Stimulated activated naive CD8-positive, alpha-beta T cell treated with anti-CD3 and anti-CD28 coated beads, Interleukin-15, amount 100 ng/mL, for 72 hours (primary cell): Measurements from ENCODE around the gene KANSL1.

Experiments used
- ATAC-seq: fragments of 150-1000 bp; cut with Tn5 transposase; 2 replicates; pipeline ENCODE4 v1.10.0; 2021; ENCODE audit warnings: mild to moderate bottlenecking, moderate library complexity
- DNase-seq, 2 donors: peaks; one replicate each; pipeline ENCODE4 v3.0.0; 2021 to 2022
- H3K27ac Mint-ChIP-seq, 2 donors: one replicate each; pipeline ENCODE4 v1.8.0; 2022; ENCODE audit warnings: mild to moderate bottlenecking in 2 of 2, mixed read lengths in 2 of 2, moderate library complexity in 2 of 2
- H3K27me3 Mint-ChIP-seq: one replicate; pipeline ENCODE4 v1.8.0; 2022; ENCODE audit warnings: mixed read lengths
- H3K4me1 Mint-ChIP-seq: one replicate; pipeline ENCODE4 v1.8.0; 2022; ENCODE audit warnings: mild to moderate bottlenecking, mixed read lengths
- H3K4me3 Mint-ChIP-seq, 2 donors: one replicate each; pipeline ENCODE4 v1.8.0; 2022; ENCODE audit warnings: mild to moderate bottlenecking in 2 of 2, mixed read lengths in 2 of 2, moderate library complexity in 1 of 2
- H3K9me3 Mint-ChIP-seq, 2 donors: one replicate each; pipeline ENCODE4 v1.8.0; 2022; ENCODE audit warnings: mixed read lengths in 2 of 2

Gene KANSL1

GRCh38 chr17:46140645-46141197 lies 52.5 kb downstream of the KANSL1 start:
- DNase-seq, result no peak
- Mint-ChIP-seq H3K9me3 (no peaks in the 10 kb centered on the region), H3K4me1 (peaks cover 99% of the 10 kb centered on the region), H3K27ac (peak overlapping the region in 1 of 2 donors; percentile 66), H3K4me3 (peak overlapping the region in 1 of 2 donors; percentile 23), H3K27me3 (no peaks in the 10 kb centered on the region)
- no peak for ATAC-seq

GRCh38 chr17:46139432-46140210 lies 53.6 kb downstream of the KANSL1 start:
- Mint-ChIP-seq H3K4me1 (peaks cover 99% of the 10 kb centered on the region), H3K4me3 (peak overlapping the region in 1 of 2 donors; percentile 20), H3K27ac (no peak overlapping the region), H3K27me3 (no peaks in the 10 kb centered on the region), H3K9me3 (no peaks in the 10 kb centered on the region)
- ATAC-seq (no peak), DNase-seq (no peak)

- Mint-ChIP-seq H3K4me3 (no peak overlapping the region), H3K4me1 (peaks cover 98% of the 10 kb centered on the region), H3K9me3 (no peaks in the 10 kb centered on the region), H3K27ac (no peak overlapping the region), H3K27me3 (no peaks in the 10 kb centered on the region)
- no peak for DNase-seq
- no peak for ATAC-seq
These were observed 54.8 kb downstream of the KANSL1 start for GRCh38 chr17:46138473-46138872.

GRCh38 chr17:46136820-46137219 lies 56.4 kb downstream of the KANSL1 start:
- Mint-ChIP-seq H3K9me3 (no peaks in the 10 kb centered on the region), H3K4me3 (peak overlapping the region; percentile 5 to 52), H3K4me1 (peaks cover 99% of the 10 kb centered on the region), H3K27ac (no peak overlapping the region), H3K27me3 (no peaks in the 10 kb centered on the region)
- DNase-seq (no peak), ATAC-seq (no peak)

- peak overlapping the region; percentile 42 to 47 for H3K27ac Mint-ChIP-seq
- no peaks in the 10 kb centered on the region for H3K27me3 Mint-ChIP-seq
- no peaks in the 10 kb centered on the region for H3K9me3 Mint-ChIP-seq
- peaks cover 99% of the 10 kb centered on the region for H3K4me1 Mint-ChIP-seq
- ATAC-seq, result peak; percentile 83
- no peak for DNase-seq
- peak overlapping the region; percentile 23 to 38 for H3K4me3 Mint-ChIP-seq
These were observed 57.2 kb downstream of the KANSL1 start for GRCh38 chr17:46135879-46136563.

- ATAC-seq (no peak), DNase-seq (no peak)
- Mint-ChIP-seq H3K27me3 (no peaks in the 10 kb centered on the region), H3K4me3 (peak overlapping the region in 1 of 2 donors; percentile 23), H3K27ac (peak overlapping the region; percentile 42 to 47), H3K4me1 (peaks cover 99% of the 10 kb centered on the region), H3K9me3 (no peaks in the 10 kb centered on the region)
These were observed 58.0 kb downstream of the KANSL1 start for GRCh38 chr17:46135126-46135812.

GRCh38 chr17:46129302-46129701 lies 63.9 kb downstream of the KANSL1 start:
- ATAC-seq (no peak), DNase-seq (no peak)
- peaks cover 89% of the 10 kb centered on the region for H3K4me1 Mint-ChIP-seq
- H3K27me3 Mint-ChIP-seq, result no peaks in the 10 kb centered on the region
- H3K27ac Mint-ChIP-seq, result no peak overlapping the region
- no peak overlapping the region for H3K4me3 Mint-ChIP-seq
- H3K9me3 Mint-ChIP-seq, result no peaks in the 10 kb centered on the region

GRCh38 chr17:46128453-46128852 lies 64.8 kb downstream of the KANSL1 start:
- DNase-seq (no peak), ATAC-seq (no peak)
- Mint-ChIP-seq H3K27ac (peak overlapping the region in 1 of 2 donors; percentile 12), H3K27me3 (no peaks in the 10 kb centered on the region), H3K4me1 (peaks cover 81% of the 10 kb centered on the region), H3K4me3 (peak overlapping the region; percentile 3 to 19), H3K9me3 (no peaks in the 10 kb centered on the region)

GRCh38 chr17:46127524-46127923 lies 65.7 kb downstream of the KANSL1 start:
- Mint-ChIP-seq H3K4me1 (peaks cover 78% of the 10 kb centered on the region), H3K9me3 (no peaks in the 10 kb centered on the region), H3K27ac (no peak overlapping the region), H3K4me3 (no peak overlapping the region), H3K27me3 (no peaks in the 10 kb centered on the region)
- DNase-seq (no peak), ATAC-seq (no peak)

- ATAC-seq (no peak), DNase-seq (no peak)
- Mint-ChIP-seq H3K27ac (no peak overlapping the region), H3K9me3 (no peaks in the 10 kb centered on the region), H3K4me1 (peaks cover 78% of the 10 kb centered on the region), H3K4me3 (no peak overlapping the region), H3K27me3 (no peaks in the 10 kb centered on the region)
These were observed 66.4 kb downstream of the KANSL1 start for GRCh38 chr17:46126840-46127239.

GRCh38 chr17:46125831-46126230 lies 67.4 kb downstream of the KANSL1 start:
- no peak overlapping the region for H3K27ac Mint-ChIP-seq
- H3K9me3 Mint-ChIP-seq, result no peaks in the 10 kb centered on the region
- DNase-seq (no peak), ATAC-seq (no peak)
- no peak overlapping the region for H3K4me3 Mint-ChIP-seq
- H3K27me3 Mint-ChIP-seq, result no peaks in the 10 kb centered on the region
- H3K4me1 Mint-ChIP-seq, result peaks cover 78% of the 10 kb centered on the region

- no peak for ATAC-seq
- H3K27ac Mint-ChIP-seq, result no peak overlapping the region
- no peaks in the 10 kb centered on the region for H3K9me3 Mint-ChIP-seq
- no peaks in the 10 kb centered on the region for H3K27me3 Mint-ChIP-seq
- no peak for DNase-seq
- H3K4me1 Mint-ChIP-seq, result peaks cover 78% of the 10 kb centered on the region
- no peak overlapping the region for H3K4me3 Mint-ChIP-seq
These were observed 68.3 kb downstream of the KANSL1 start for GRCh38 chr17:46124695-46125592.

GRCh38 chr17:46123607-46124006 lies 69.6 kb downstream of the KANSL1 start:
- Mint-ChIP-seq H3K4me3 (no peak overlapping the region), H3K4me1 (peaks cover 77% of the 10 kb centered on the region), H3K9me3 (peaks cover 0 to 4% of the 10 kb centered on the region in 2 donors), H3K27me3 (no peaks in the 10 kb centered on the region), H3K27ac (no peak overlapping the region)
- DNase-seq (no peak), ATAC-seq (no peak)

GRCh38 chr17:46122486-46122871 lies 70.8 kb downstream of the KANSL1 start:
- Mint-ChIP-seq H3K4me1 (peaks cover 70% of the 10 kb centered on the region), H3K27me3 (no peaks in the 10 kb centered on the region), H3K9me3 (peaks cover 0 to 4% of the 10 kb centered on the region in 2 donors), H3K4me3 (peak overlapping the region; percentile 44 to 54), H3K27ac (peak overlapping the region in 1 of 2 donors; percentile 61)
- DNase-seq (no peak), ATAC-seq (peak; percentile 24)
